H1 (cell line): ENCODE measurements around the gene CHST11. TPM values are rescaled to one million over a fixed set of nuclear protein-coding genes. Genes with fewer than 3 reads are reported as not detected.

ENCODE experiments used
- CTCF ChIA-PET: fragments of 300-600 bp; sonication (Branson Sonifier 250); formaldehyde crosslinking; loops from one replicate; lab custom pipeline; 2021; ENCODE audit not compliant: partially characterized antibody; lab: Charles Lee
- POLR2A ChIA-PET: fragments of 300-600 bp; sonication (Branson Sonifier 250); formaldehyde crosslinking; loops from one replicate; lab custom pipeline; 2021; ENCODE audit warnings: inconsistent platforms; ENCODE audit not compliant: partially characterized antibody; lab: Charles Lee
- DNase-seq, 2 experiments: peaks; one replicate each; pipeline versions ENCODE4 v3.0.0 to v3.0.0-alpha.2; 2010 to 2022; ENCODE audit warnings: low spot score in 2 of 2, low read depth in 1 of 2, mixed read lengths in 1 of 2
- FAIRE-seq: peaks from 2 replicates; lab custom pipeline; 2011; peaks lifted over from hg19 to GRCh38; lab: Jason Lieb, UNC
- H2AFZ ChIP-seq: 2 replicates; pipeline ENCODE4 v1.8.1; 2012; ENCODE audit warnings: low read length, inconsistent platforms
- H2AK5ac ChIP-seq: 2 replicates; pipeline ENCODE4 v1.6.1; 2013; ENCODE audit warnings: low read depth, low read length
- H2BK120ac ChIP-seq: replicated peaks from 2 replicates; pipeline ENCODE3; 2013; ENCODE audit warnings: low read depth, low read length, inconsistent platforms
- H2BK12ac ChIP-seq: 2 replicates; pipeline ENCODE4 v1.6.1; 2013; ENCODE audit warnings: low read depth, low read length
- H2BK15ac ChIP-seq: 2 replicates; pipeline ENCODE4 v1.6.1; 2013; ENCODE audit warnings: low read length
- H2BK20ac ChIP-seq: 2 replicates; pipeline ENCODE4 v1.6.1; 2013; ENCODE audit warnings: low read length
- H2BK5ac ChIP-seq: 2 replicates; pipeline ENCODE4 v1.6.1; 2013; ENCODE audit warnings: low read depth, low read length
- H3K14ac ChIP-seq: 2 replicates; pipeline ENCODE4 v1.6.1; 2013; ENCODE audit warnings: inconsistent platforms; ENCODE audit not compliant: insufficient read length
- H3K18ac ChIP-seq: 2 replicates; pipeline ENCODE4 v1.6.1; 2013; ENCODE audit warnings: low read length; ENCODE audit errors: extremely low read depth
- H3K23ac ChIP-seq: 2 replicates; pipeline ENCODE4 v1.6.1; 2013; ENCODE audit warnings: inconsistent platforms; ENCODE audit not compliant: insufficient read length
- H3K23me2 ChIP-seq: 2 replicates; pipeline ENCODE4 v1.6.1; 2013; ENCODE audit warnings: low read depth, low read length
- H3K27ac ChIP-seq: 2 replicates; pipeline ENCODE4 v1.6.1; 2011; ENCODE audit warnings: low read depth, low read length, inconsistent platforms
- H3K27me3 ChIP-seq, 4 experiments: replicated peaks in 1 of 4; 1 replicate in 1 of 4; 2 replicates in 3 of 4; pipeline versions ENCODE4 v1.6.1 to v1.8.1; 2011 to 2013; ENCODE audit warnings: low read length in 3 of 4, mild to moderate bottlenecking in 3 of 4, inconsistent platforms in 2 of 4, mixed read lengths in 2 of 4, moderate library complexity in 1 of 4; ENCODE audit not compliant: control insufficient read depth in 3 of 4, insufficient read depth in 3 of 4; ENCODE audit errors: extremely low read depth in 1 of 4
- H3K36me3 ChIP-seq, 4 experiments: 2 replicates each; pipeline versions ENCODE4 v1.6.1 to v1.8.1; 2011 to 2013; ENCODE audit warnings: mild to moderate bottlenecking in 4 of 4, low read length in 3 of 4, moderate library complexity in 2 of 4, control low read depth in 1 of 4, inconsistent platforms in 1 of 4; ENCODE audit not compliant: insufficient read depth in 4 of 4, control insufficient read depth in 2 of 4
- H3K4ac ChIP-seq: replicated peaks from 2 replicates; pipeline ENCODE3; 2013; ENCODE audit warnings: low read length, low read depth, mixed read lengths, inconsistent platforms; ENCODE audit not compliant: insufficient read length
- H3K4me1 ChIP-seq, 4 experiments: replicated peaks in 1 of 4; 1 replicate in 1 of 4; 2 replicates in 3 of 4; pipeline versions ENCODE4 v1.6.1 to v1.8.1; 2011 to 2013; ENCODE audit warnings: low read length in 3 of 4, inconsistent platforms in 2 of 4, mixed read lengths in 1 of 4; ENCODE audit not compliant: insufficient read depth in 4 of 4, control insufficient read depth in 3 of 4
- H3K4me2 ChIP-seq, 2 experiments: 2 replicates each; pipeline versions ENCODE4 v1.6.1 to v1.8.1; 2011 to 2013; ENCODE audit warnings: low read depth in 2 of 2, low read length in 2 of 2, control low read depth in 1 of 2, inconsistent platforms in 1 of 2, mild to moderate bottlenecking in 1 of 2; ENCODE audit not compliant: insufficient read depth in 1 of 2
- H3K4me3 ChIP-seq, 4 experiments: fragments of 200-600, 300-600 bp in 1 of 4; sonication (generic), shearing (Covaris generic), sonication (Bioruptor Twin) in 1 of 4; 2 replicates each; pipeline versions ENCODE4 v1.5.1 to v1.8.1; 2011 to 2016; ENCODE audit warnings: low read length in 4 of 4, low read depth in 3 of 4, control low read depth in 2 of 4, inconsistent platforms in 2 of 4, mild to moderate bottlenecking in 2 of 4, mixed read lengths in 1 of 4, moderate library complexity in 1 of 4; ENCODE audit not compliant: insufficient read depth in 2 of 4; ENCODE audit errors: extremely low read depth in 1 of 4
- H3K56ac ChIP-seq: replicated peaks from 2 replicates; pipeline ENCODE3; 2013; ENCODE audit warnings: low read depth, mild to moderate bottlenecking, mixed read lengths, low read length, inconsistent platforms; ENCODE audit not compliant: insufficient read length
- H3K79me1 ChIP-seq: 2 replicates; pipeline ENCODE4 v1.6.1; 2013; ENCODE audit warnings: low read depth, low read length, control low read depth
- H3K79me2 ChIP-seq, 2 experiments: 2 replicates each; pipeline versions ENCODE4 v1.6.1 to v1.8.1; 2012 to 2013; ENCODE audit warnings: low read length in 2 of 2, mild to moderate bottlenecking in 2 of 2, inconsistent platforms in 1 of 2; ENCODE audit not compliant: insufficient read depth in 2 of 2, control insufficient read depth in 1 of 2
- H3K9ac ChIP-seq, 4 experiments: replicated peaks in 1 of 4; 1 replicate in 1 of 4; 2 replicates in 3 of 4; pipeline versions ENCODE4 v1.6.1 to v1.8.1; 2011 to 2013; ENCODE audit warnings: low read depth in 3 of 4, low read length in 3 of 4, control low read depth in 2 of 4, mild to moderate bottlenecking in 2 of 4, moderate library complexity in 2 of 4, inconsistent platforms in 1 of 4; ENCODE audit errors: extremely low read depth in 1 of 4
- H3K9me3 ChIP-seq, 2 experiments: 2 replicates each; pipeline versions ENCODE4 v1.6.1 to v1.8.1; 2012 to 2013; ENCODE audit warnings: mild to moderate bottlenecking in 2 of 2, moderate library complexity in 2 of 2, control low read depth in 1 of 2, inconsistent platforms in 1 of 2, low read depth in 1 of 2, low read length in 1 of 2, mixed read lengths in 1 of 2; ENCODE audit not compliant: insufficient read depth in 2 of 2
- H4K20me1 ChIP-seq, 2 experiments: replicated peaks in 1 of 2; 2 replicates each; pipeline versions ENCODE3 to v1.8.1; 2011 to 2013; ENCODE audit warnings: inconsistent platforms in 2 of 2, low read length in 2 of 2, mild to moderate bottlenecking in 1 of 2; ENCODE audit not compliant: insufficient read depth in 2 of 2, control insufficient read depth in 1 of 2
- H4K5ac ChIP-seq: 2 replicates; pipeline ENCODE4 v1.6.1; 2013; ENCODE audit warnings: low read length, low read depth, mixed read lengths, inconsistent platforms; ENCODE audit not compliant: insufficient read length
- H4K8ac ChIP-seq: 2 replicates; pipeline ENCODE4 v1.8.0; 2013; ENCODE audit warnings: mild to moderate bottlenecking, moderate library complexity, low read length, inconsistent platforms; ENCODE audit not compliant: insufficient read depth; ENCODE audit errors: extremely low read depth
- H4K91ac ChIP-seq: replicated peaks from 2 replicates; pipeline ENCODE3; 2013; ENCODE audit warnings: low read length, mixed read lengths, inconsistent platforms; ENCODE audit not compliant: insufficient read length
- CBX5 ChIP-seq: fragments of 300-800, 300-1000 bp; sonication (generic); IDR thresholded peaks from 2 replicates; pipeline ENCODE4 v1.7.1; 2016; ENCODE audit warnings: antibody characterized with exemption, low read length, low read depth
- CEBPB ChIP-seq: IDR thresholded peaks from 2 replicates; pipeline ENCODE4 v1.6.1; 2012; ENCODE audit warnings: low read depth, low read length
- CTBP2 ChIP-seq: IDR thresholded peaks from 2 replicates; pipeline ENCODE4 v1.7.0; 2011; ENCODE audit warnings: borderline replicate concordance, mild to moderate bottlenecking, moderate library complexity, mixed read lengths, low read length; ENCODE audit not compliant: insufficient read depth, insufficient read length
- FOSL1 ChIP-seq: IDR thresholded peaks from 2 replicates; pipeline ENCODE4 v1.6.1; 2011; ENCODE audit warnings: mild to moderate bottlenecking, low read depth, low read length, moderate library complexity; ENCODE audit not compliant: insufficient read depth
- GTF2F1 ChIP-seq: IDR thresholded peaks from 2 replicates; pipeline ENCODE4 v1.6.1; 2012; ENCODE audit warnings: low read depth, low read length, improper control_type of control experiment, borderline replicate concordance
- JUND ChIP-seq: IDR thresholded peaks from 2 replicates; pipeline ENCODE4 v1.6.1; 2011; ENCODE audit warnings: mild to moderate bottlenecking, improper control_type of control experiment, low read length
- MAFK ChIP-seq: IDR thresholded peaks from 2 replicates; pipeline ENCODE4 v1.6.1; 2012; ENCODE audit warnings: low read depth, mild to moderate bottlenecking, improper control_type of control experiment, low read length
- NRF1 ChIP-seq: IDR thresholded peaks from 2 replicates; pipeline ENCODE4 v1.6.1; 2011; ENCODE audit warnings: mild to moderate bottlenecking, low read depth, low read length, improper control_type of control experiment
- POU5F1 ChIP-seq: IDR thresholded peaks from 2 replicates; pipeline ENCODE4 v1.6.1; 2011; ENCODE audit warnings: low read depth, mild to moderate bottlenecking, low read length, moderate library complexity
- RNF2 ChIP-seq: fragments of 200-900, 300-1000 bp; sonication (generic); IDR thresholded peaks from 2 replicates; pipeline ENCODE4 v1.7.1; 2016; ENCODE audit warnings: borderline replicate concordance, low read depth, mild to moderate bottlenecking, antibody characterized with exemption, low read length; ENCODE audit not compliant: poor library complexity, severe bottlenecking; ENCODE audit errors: missing control alignments
- SP4 ChIP-seq: IDR thresholded peaks from 2 replicates; pipeline ENCODE4 v1.6.1; 2012; ENCODE audit warnings: low read length, inconsistent platforms
- TAF1 ChIP-seq: IDR thresholded peaks from 2 replicates; pipeline ENCODE4 v1.6.1; 2011; ENCODE audit warnings: mild to moderate bottlenecking, low read depth, low read length
- TBP ChIP-seq: IDR thresholded peaks from 2 replicates; pipeline ENCODE4 v1.6.1; 2011; ENCODE audit warnings: low read depth, low read length, improper control_type of control experiment
- WGBS, 2 experiments: shearing (Covaris generic) in 1 of 2; methylation state at CpG; one replicate each; pipeline versions ENCODE4 v1.1.6 to v1.1.7; 2013 to 2015; ENCODE audit warnings: low lambda C conversion rate in 2 of 2, mixed read lengths in 2 of 2, inconsistent platforms in 1 of 2, low coverage in 1 of 2, missing lambda C conversion rate in 1 of 2; ENCODE audit not compliant: insufficient replicate concordance in 2 of 2, insufficient coverage in 1 of 2, insufficient read length in 1 of 2; ENCODE audit errors: extremely low coverage in 1 of 2, missing lambda C conversion rate in 1 of 2; 5-methylcytosine and 5-hydroxymethylcytosine counted together
- polyA plus RNA-seq, 7 experiments: library from polyadenylated mRNA; depleted of rRNA in 3 of 7; stranded (reverse) in 5 of 7; unstranded in 2 of 7; fragments of >200 nt in 5 of 7; fragments of 200-250 nt in 2 of 7; gene quantifications; 1 replicate in 5 of 7; 2 replicates in 1 of 7; 4 replicates in 1 of 7; pipeline versions ENCODE4 v1.2.1 to v1.2.3, GENCODE V29; 2011 to 2013; ENCODE audit warnings: missing spikeins in 2 of 7, mixed read lengths in 2 of 7
- total RNA-seq: library from RNA; stranded (reverse); fragmentation: NEBNext Ultra II Directional; extraction: Animal tissue kit (Norgen Biotek cat#: 25700); gene quantifications from 2 replicates; pipeline ENCODE4 v1.2.1, GENCODE V29; 2021
- TF ChIP-seq, protein P1 (sequence below): IDR thresholded peaks from 2 replicates; pipeline ENCODE4 v1.6.1; 2011; ENCODE audit warnings: low read length, improper control_type of control experiment

The CHST11 gene
- total and polyA plus RNA-seq, 2 of the 8 experiments (the other 6 are each of a cell fraction or from before 2014, with no cell fraction given): 14.4 to 20.8 TPM

- Histone ChIP-seq H3K36me3 (no peaks in the 10 kb centered on the region), H3K56ac (no peak overlapping the region), H2BK20ac (no peak overlapping the region), H3K27me3 (no peaks in the 10 kb centered on the region), H3K18ac (no peak overlapping the region), H4K20me1 (peaks cover 0 to 4% of the 10 kb centered on the region in 2 experiments), H3K23me2 (no peaks in the 10 kb centered on the region), H3K9me3 (no peaks in the 10 kb centered on the region), H3K4me3 (no peak overlapping the region), H2BK120ac (no peak overlapping the region), H2AK5ac (no peak overlapping the region), H4K8ac (no peak overlapping the region), H2BK12ac (no peak overlapping the region), H3K9ac (no peak overlapping the region), H3K23ac (no peak overlapping the region), H3K14ac (no peak overlapping the region), H3K4me2 (no peak overlapping the region), H4K5ac (no peak overlapping the region), H3K79me1 (peaks cover 3% of the 10 kb centered on the region), H3K4ac (no peak overlapping the region), H3K27ac (no peak overlapping the region), H2BK15ac (no peak overlapping the region), H3K79me2 (peaks cover 0 to 6% of the 10 kb centered on the region in 2 experiments; a peak in 1 of 4 replicates), H2AFZ (no peak overlapping the region), H2BK5ac (no peak overlapping the region), H3K4me1 (peaks cover 0 to 6% (median 2%) of the 10 kb centered on the region in 4 experiments; a peak in 3 of 7 replicates), H4K91ac (no peak overlapping the region)
- 87% methylated on average over 1 of the region's 1 CpG; no CpG with 5 or more reads in 1 of the 2 experiments for WGBS, 2 experiments
- no peak for DNase-seq
- FAIRE-seq: no peak
- CTCF ChIA-PET: interaction anchor here (0.6 to 1.2 kb wide), 3 partner anchors 11 to 22 kb away, joined by 3 read pairs; no protein-coding TSS in a partner anchor
- POLR2A ChIA-PET: no interaction called here
- TF ChIP-seq NRF1 (no peak), SP4 (no peak), POU5F1 (no peak), RNF2 (no peak), TAF1 (no peak), TBP (no peak), FOSL1 (no peak), JUND (no peak), CTBP2 (no peak), MAFK (no peak), GTF2F1 (no peak), CBX5 (no peak), CEBPB (no peak)
- TF ChIP-seq, protein P1, sequence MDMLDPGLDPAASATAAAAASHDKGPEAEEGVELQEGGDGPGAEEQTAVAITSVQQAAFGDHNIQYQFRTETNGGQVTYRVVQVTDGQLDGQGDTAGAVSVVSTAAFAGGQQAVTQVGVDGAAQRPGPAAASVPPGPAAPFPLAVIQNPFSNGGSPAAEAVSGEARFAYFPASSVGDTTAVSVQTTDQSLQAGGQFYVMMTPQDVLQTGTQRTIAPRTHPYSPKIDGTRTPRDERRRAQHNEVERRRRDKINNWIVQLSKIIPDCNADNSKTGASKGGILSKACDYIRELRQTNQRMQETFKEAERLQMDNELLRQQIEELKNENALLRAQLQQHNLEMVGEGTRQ: no peak
These were observed 59.2 kb downstream of the CHST11 start for GRCh38 chr12:104515899-104516298.
